ENCODE measurements around the gene GJC1.

Gene GJC1

DNA sequence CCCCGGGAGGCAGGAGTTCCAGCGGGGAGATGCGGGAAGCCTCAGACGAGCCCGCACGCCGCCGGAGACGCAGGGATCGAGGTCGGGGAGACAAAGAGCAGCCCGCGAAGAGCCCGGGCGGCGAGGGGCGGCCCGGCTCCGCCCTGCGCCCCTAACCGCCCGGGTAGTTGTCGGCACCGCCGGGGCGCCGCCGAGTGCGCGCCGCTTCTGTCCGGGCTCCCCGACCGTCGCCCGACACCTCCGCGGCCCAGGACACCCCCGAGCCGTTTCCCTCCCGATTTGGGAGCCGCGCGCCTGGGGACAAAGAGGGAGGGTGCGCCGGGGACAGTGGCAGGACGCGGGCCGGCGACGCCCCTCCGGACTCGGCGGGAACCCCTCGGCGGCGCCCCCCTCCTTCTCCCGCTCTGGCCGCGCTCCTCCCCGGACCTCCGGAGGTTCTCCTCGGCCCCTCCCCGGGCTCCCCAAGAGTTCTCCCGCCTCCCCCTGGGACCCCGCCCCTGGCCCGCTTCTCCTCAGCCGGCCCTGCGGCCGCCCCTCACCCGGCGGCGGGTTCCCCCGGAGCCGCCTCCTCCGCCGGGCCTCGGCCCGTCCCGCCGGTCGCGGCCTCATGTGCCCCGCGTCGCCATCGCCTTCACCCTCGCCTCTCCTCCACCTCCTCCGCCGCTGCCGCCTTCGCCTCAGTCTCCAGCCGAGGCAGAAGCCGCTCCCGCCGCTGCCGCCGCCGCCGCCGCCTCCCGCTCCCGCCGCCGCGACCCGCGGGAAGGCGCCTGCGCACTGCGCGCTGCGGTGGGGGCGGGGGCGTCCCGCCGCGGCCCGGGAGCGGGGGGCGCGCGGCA lies at the start of gene GJC1:
GJC1 (minus strand) TSS at position 765 of the 836 bp plus-strand sequence. CDS start 24,470 bp downstream, outside the sequence.
- no peak for DNase-seq (ENCODE audit: low read depth)

DNA sequence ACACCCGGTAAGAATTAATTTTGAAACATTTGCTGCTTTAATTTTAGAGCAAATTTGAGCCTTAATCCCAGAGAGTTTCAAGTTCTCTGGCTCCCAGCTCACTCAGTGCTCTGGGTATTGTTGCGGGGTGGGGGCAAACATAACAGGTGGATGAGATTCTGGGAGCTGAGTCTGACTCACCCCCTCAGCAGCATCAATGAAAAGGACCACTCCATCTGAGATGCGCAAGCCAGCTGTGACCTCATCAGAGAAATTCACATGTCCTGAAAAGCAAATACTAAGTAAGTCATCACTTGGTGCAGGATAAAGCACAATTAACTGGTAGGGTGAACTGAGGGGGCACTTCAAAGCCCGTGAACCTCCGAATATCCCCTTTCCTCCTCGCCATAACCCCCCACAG lies 49.3 kb upstream of the GJC1 start:
- DNase-seq (ENCODE audit: low read depth), result no peak

DNA sequence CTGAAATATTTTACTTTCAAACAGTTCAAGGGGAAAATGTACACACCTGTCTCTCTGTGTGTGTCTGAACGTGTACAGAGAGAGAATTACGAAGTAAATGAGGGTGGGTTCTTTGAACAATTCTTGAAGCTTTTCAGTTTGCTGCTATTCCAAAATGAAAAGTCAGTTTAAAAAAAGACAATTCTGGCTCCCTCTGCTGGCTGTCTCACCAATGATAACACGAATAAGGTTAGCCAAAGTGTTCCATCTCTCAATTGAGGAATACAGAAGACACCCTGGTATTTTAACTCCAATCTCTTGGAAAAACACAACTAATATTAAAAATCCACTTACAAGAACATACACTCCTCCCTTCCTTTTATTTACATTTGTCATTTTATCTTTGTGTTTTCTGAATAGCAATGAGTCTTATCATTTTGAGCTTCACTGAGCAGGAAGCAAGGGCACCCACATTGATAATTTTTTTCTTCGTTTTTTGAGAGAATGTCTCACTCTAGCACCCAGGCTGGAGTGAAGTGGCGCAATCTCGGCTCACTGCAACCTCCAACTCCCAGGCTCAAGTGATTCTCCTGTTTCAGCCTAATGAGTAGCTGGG lies 48.6 kb upstream of the GJC1 start:
- DNase-seq (ENCODE audit: low read depth), result no peak

DNA sequence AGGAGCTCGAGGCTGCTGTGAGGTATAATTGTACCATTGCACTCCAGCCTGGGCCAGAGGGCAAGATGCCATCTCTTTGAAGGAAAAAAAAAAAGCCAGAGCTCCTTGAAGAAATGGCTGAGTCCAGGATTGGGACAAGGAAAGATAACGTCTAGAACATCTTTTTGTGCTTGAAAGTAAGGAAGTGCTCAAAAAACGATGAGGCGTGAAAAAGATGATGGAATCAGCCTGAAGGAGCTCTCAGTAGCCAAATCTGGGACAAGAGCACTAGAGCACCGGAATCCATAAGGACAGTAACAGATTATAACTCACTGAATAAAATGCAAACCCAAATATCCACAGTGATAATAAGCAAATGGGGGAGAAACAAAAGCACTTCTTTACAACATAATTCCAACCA lies 47.0 kb upstream of the GJC1 start:
- no peak for DNase-seq (ENCODE audit: low read depth)

DNA sequence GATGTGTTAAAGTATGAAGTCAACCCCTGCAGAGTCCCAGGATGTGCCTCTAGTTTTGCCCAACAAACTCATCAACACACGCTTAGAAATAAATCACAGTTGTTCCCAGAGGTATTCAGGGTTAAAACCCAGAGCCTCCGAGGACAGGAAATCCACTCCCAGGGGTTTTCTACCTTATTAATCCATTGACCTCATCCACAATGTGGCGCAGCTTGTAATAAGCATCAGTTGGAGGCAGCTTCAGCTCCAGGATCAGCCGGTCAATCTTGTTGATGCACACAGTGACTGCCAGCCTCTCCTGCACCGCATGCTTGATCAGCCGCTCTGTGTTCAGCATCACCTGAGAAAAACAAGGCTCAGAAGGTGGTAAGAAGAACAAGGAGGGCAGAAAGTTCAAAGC lies 45.7 kb upstream of the GJC1 start:
- DNase-seq (ENCODE audit: low read depth), result no peak

DNA sequence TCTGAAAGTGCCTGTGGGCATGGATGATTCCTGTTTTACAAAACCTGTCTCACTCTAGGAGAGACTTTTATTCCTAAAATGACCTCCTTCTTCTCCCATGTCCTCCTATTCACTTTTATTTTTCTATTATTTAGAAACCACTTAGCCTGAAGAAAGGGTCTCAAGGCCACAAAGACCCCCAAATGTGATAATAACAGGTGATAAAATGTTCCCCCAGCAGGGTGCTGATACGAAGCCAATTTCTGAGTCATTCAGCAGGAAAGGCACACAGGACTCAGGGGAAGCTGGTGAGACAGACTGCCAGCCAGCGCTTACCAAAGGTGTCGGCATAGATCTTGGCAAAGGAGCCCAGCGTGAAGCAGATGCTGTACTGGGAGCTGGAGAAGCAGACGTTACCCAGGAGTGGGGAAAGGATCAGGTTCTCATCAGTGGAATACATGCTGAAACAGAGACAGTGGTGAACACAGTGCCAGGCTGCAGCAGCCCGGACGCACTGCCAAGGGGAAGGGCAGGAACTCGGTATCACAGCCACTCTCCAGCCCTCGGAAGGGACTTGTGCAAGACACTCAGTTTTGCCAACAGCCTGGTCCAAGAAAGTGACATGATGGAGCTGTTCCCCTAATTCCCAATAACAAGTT lies 42.2 kb upstream of the GJC1 start:
- DNase-seq (ENCODE audit: low read depth), result no peak

DNA sequence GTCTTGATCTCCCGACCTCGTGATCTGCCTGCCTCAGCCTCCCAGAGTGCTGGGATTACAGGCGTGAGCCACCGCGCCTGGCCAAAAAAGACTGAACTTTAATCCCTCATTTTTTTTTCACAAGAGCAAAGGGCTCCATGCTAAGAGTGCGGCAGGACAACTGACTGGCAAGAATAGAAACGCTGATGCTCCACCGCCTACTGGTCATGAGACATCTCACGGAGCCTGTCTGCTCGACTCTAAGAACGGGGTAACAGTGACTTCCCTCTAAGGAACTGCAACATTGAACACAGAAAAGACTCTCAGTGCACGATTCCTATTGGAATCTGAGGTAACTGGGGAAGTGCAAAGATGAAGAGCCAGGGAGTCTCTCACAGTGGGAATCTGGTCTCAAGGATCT lies 41.5 kb upstream of the GJC1 start:
- DNase-seq (ENCODE audit: low read depth), result no peak

DNA sequence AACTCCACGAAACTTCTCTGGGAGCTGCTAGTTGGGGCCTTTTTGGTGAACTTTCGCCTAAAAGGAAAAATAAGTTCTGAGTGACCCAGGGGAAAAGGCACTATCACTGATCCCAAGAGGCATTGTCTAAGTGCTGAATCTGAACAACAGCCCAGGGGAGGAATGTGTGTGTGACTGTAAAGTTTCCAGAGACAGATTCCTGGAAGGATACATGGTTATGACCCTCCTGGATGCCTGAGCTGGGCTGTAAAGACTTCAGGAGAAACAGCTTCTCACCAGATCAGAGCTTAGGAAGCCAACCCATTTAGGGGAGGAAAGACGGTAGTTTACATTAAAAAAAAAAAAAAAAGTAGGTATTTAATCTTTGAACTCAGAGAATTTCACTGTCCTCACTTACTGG lies 37.8 kb upstream of the GJC1 start:
- DNase-seq (ENCODE audit: low read depth), result no peak

DNA sequence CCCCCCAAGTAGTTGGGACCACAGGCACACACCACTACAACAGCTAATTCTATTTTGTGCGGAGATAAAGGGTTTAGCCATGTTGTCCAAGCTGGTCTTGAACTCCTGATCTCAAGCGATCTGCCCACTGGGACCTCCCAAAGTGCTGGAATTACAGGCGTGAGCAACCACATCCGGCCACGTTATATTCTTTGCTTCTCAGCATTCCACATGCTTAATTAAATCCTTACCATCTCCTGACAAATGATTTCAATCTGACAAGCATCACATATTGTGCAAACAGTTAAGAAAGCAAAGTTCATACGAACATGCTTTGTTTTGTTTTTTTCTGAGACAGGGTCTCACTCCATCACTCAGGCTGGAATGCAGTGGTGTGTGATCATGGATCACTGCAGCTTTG lies 35.8 kb upstream of the GJC1 start:
- DNase-seq (ENCODE audit: low read depth), result peak; percentile 8

DNA sequence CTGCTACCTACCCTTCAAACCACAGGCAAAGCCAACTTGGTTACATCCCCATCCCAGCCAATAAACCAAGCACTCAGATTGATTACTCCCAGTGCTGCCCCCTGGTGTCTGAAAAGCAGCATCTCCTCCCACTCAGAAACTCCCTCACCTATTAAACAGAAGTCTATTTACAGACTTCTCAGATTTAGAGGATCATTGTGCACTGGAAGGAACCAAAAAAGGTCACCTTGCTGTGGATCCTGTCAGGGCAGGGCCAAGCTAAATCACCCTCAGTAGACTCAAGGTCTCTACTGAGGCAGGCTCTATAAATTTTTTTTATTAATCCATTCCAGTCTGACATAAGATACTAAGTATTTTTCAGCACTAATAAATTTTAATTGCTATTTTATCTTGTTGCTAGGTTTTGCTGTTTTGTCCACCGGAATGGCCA lies 35.2 kb upstream of the GJC1 start:
- DNase-seq (ENCODE audit: low read depth), result peak; percentile 20

DNA sequence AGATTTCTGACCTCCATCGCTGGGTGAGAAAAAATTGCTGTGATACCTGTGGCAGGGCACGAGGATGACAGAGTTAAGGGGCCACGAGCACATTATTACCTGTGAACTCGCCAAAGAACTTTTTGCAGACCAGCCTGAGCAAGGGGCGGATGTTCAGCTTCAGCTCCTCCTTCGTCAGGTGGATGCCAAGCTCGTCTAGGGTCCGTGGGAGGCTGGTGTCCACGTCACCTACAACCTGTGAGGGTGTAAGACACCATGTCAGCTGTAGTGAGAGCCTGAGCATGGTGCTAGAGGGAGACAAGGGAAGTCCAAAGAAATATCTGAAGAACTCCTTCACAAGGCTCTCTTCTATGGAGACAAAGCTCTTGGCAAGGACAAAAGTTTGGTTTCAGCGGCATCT lies 34.7 kb upstream of the GJC1 start:
- DNase-seq (ENCODE audit: low read depth), result no peak

DNA sequence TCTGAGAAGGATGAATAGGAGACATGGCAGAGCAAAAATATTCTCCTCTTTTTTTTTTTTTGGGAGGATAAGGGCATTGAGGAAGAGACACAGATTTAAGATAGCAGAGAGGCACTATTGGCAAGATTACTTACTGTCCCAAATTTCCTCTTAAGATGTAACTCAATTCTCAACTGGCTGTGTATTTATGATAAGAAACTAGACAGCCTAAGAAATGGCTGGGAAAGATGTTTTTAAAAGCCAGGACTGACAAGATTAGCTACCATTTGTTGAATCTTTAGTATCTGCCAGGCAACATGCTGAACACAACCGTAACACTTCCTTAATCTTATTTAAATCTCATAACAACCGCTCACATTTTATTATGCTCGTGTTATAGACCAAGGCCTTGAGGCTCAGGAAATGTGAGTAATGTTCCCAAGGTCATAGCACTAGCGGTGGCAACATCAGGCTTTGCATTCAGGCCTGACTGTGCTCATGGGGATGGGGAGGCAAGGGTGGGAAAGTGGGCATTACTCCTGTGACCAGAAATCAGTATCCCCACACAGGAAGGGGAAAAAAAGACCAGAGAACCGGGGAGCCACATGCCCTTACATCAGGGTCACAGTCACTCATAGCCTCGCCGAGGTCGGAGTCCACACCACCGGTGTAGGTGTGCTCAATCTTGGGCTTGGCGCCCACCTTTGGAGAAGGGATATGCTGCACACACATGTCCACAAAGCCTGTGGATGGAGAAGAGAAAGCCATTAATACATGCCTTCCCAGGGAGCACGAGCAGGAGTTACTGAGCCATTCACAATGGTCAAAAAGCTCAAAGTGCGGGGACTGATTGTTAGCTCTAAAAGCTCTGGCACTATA lies 33.2 kb upstream of the GJC1 start:
- DNase-seq (ENCODE audit: low read depth), result no peak

DNA sequence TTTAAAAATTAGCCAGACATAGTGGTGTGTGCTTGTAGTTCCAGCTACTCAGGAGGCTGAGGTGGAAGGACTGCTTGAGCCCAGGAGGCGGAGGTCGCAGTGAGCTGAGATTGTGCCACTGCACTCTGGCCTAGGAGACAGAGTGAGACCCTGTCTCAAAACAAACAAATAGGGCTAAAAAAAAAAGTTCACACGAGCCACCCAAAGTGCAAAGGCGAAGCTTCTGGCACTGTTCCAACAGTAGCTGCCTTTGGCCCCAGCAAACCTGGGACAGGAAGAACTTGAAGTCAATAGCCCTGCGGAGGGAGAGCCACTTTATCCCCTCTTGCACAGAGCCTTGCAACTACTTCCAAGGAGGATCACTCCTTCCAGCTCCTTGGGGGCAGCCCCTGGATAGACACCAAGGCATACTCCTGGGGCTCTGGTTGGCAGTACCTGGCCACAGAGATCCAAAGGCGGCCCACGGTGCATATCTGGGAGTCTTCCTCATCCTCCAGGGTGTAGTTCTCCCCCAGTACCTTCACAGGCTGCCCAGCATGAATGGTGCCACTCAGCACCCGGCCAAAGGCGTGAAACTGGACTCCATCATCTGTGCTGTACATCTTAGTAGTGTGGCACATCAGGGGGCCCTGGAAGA lies 32.3 kb upstream of the GJC1 start:
- DNase-seq (ENCODE audit: low read depth), result no peak

DNA sequence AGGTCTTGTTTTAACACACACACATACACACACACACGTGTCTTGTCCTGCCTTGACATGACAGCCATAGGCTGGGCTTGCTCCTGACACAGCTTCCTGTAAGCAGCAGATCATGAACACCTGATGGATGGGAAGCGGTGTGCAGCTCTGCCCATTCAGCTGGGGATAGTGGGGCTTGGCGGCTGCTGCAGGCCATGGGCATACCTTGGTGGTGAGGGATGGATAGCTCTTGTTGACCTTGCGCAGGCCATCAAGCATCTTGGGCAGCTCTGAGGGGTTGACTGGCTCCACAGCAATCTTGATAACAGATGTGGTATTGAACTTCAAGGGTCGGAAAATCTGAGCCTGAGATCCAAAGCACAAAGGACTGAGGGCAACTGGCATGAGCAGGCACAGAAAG lies 29.6 kb upstream of the GJC1 start:
- no peak for DNase-seq (ENCODE audit: low read depth)

DNA sequence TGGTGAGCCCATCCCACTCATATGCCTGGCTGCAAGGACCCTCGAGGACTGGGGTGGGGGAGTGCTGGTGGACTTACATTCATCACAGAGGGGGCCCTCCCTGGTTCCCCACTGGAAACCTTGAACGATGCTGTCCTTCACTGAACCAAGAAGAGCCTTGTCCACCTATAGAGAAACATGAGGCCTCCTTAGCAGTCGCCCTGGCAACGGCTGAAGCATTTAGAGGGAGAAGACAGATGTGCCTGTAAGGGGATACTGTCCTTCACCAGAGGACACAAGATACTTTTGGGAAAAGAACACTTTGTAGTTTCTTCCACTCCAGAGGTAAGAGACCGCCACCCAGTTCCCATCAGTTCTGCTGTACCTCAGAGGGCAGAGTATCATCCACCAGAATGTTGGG lies 24.1 kb upstream of the GJC1 start:
- DNase-seq (ENCODE audit: low read depth), result no peak

DNA sequence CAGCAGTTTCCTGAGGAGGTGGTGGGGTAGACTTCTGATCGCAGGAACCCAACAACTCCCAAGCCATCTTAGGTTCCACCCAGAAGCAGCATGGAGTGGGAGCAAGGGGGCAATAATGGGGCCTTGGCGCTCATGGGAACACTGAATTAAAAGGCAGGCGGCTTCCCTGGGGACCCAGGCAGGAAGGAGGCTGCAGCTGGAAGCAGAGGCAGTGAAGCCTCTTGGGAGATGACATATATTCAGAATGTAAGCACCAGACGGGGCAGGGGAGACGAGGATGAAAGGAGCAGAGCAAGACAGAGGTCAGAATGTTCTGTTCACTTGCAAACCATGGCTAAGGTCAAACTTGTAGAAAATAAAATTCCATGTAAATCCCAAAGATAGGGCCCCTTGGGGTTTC lies 20.5 kb upstream of the GJC1 start:
- DNase-seq (ENCODE audit: low read depth), result no peak

DNA sequence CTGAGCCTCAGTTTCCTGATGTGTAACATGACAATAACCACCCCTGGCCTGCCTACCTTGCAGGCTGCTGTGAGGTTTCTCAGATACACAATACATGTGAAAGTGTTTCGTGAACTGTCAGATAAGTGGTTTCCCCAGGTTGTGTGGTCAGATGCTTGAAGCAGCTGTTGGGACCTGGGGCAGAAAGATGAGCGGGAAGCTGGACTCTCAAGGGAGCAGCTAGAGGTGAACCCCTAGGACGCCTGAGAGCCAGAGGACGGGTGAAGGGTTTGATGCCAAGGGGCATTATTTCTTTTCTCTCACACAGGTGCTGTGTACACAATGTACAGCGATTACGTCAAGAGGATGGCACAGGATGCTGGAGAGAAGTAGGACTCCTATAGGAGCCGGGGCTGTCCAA lies 19.9 kb upstream of the GJC1 start:
- DNase-seq (ENCODE audit: low read depth), result no peak

DNA sequence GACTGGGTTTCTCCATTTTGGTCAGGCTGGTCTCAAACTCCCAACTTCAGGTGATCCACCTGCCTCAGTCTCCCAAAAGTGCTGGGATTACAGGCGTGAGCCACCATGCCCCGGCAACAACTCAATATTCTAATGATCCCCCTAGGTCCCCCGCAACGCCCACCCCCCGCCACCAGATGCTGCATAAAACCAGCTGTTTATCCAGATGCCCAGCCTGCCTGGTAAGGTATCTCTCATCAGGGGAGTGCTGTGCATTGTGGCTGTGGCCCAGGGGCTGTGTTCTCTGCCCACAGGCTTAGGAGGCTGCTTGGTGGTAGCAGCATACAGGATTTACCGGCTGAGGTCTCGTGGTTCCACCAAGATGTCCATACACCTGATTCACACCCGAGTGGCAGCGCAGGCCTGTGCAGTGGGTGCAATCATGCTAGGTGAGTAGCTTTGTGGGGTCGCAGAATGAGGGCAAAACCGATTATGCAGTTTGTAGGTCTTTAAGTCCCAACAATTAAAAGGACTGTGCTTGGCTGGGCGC lies 18.9 kb upstream of the GJC1 start:
- DNase-seq (ENCODE audit: low read depth), result no peak

DNA sequence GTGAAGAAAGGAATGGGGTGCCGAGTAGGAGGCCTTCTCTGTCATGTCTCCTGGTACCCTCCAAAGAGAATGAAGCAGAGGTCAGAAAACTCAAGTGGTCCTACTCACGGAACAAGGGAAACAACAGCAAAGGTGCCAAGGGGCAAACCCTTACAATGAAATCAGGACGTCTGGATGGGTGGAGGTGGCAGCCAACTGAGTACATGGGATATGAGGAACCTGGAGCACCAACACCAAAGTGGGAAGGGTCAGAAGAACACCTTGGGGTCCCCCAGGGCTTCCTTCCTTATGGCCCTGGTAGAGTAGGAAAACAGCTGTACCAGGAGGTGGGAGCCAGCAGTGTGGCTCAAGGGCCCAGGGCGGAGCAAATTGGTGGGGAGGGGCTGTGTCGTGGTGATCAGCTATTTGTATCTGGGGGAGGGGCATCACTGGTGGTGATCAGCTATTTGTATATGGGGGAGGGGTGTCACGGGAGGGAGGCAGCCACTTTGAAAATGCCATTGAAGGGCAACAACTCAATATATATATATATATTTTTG lies 18.2 kb upstream of the GJC1 start:
- no peak for DNase-seq (ENCODE audit: low read depth)

DNA sequence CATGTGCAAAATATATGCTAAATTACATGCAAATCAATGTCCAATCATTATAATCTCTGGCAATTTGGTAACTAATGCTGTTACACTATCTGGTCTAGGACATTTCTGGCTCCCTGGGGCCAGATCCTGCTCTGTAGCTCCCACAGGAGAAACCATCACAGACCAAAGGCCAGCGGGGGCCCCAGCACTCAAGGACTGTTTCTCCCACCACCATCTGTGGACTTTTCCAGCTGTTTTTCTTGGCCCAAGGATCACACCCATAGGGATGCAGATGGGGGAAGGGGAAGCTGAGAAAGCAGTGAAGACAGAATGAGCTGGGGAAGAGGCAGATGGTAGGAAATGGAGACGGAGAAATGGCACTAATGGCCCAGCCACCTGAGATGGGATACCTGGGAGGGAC lies 17.5 kb upstream of the GJC1 start, which contains the start of gene HIGD1B:
HIGD1B (plus strand) TSS at position 298 of the 400 bp plus-strand sequence. CDS start 270 bp downstream, outside the sequence.
- no peak for DNase-seq (ENCODE audit: low read depth)

DNA sequence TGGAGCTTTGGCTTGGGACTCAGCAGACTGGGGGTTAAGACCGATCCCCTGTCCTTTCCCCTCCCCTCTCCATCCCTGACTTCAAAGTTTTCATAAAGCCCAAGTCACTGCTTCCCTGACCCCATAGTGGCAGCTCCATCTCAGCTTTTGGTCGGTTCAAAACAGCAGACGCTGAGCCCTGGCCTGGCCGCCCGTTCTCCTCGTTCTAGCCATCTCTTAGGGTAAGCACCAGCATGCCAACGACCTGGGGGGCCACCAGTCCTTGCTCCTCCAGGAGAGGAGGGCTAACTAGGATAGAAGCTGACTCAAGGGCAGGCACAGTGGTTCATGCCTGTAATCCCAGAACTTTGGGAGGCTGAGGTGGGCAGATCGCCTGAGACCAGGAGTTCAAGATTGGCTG lies 16.1 kb upstream of the GJC1 start:
- no peak for DNase-seq (ENCODE audit: low read depth)

All from non-pigmented ciliary epithelial cell (primary cell).